Right cardiac atrium (tissue), 5 donors: ENCODE data around the gene NAXE. TPM values are rescaled to one million over a fixed set of nuclear protein-coding genes. Genes with fewer than 3 reads are reported as not detected.

ENCODE experiments used
- ATAC-seq, 2 donors: fragments of 200-7000 bp; cut with Tn5 transposase; one replicate each; pipeline versions ENCODE4 v1.8.0 to v1.9.1; 2020; ENCODE audit warnings: moderate library complexity in 2 of 2, mild to moderate bottlenecking in 1 of 2
- DNase-seq, 3 donors: peaks; one replicate each; pipeline ENCODE4 v3.0.0-alpha.2; 2020
- H3K27ac ChIP-seq: one replicate; pipeline ENCODE4 v1.5.1; 2013; ENCODE audit warnings: mild to moderate bottlenecking, low read length, control low read depth, moderate library complexity
- H3K27me3 ChIP-seq: one replicate; pipeline ENCODE4 v1.6.1; 2013; ENCODE audit not compliant: control insufficient read depth, insufficient read depth
- H3K4me1 ChIP-seq: one replicate; pipeline ENCODE4 v1.6.1; 2013; ENCODE audit warnings: low read length; ENCODE audit not compliant: control insufficient read depth, insufficient read depth
- H3K4me3 ChIP-seq: one replicate; pipeline ENCODE4 v1.5.1; 2013; ENCODE audit warnings: low read length, control low read depth
- H3K9me3 ChIP-seq: one replicate; pipeline ENCODE4 v1.6.1; 2013; ENCODE audit warnings: low read length; ENCODE audit not compliant: control insufficient read depth
- WGBS: extraction: QIAGEN DNeasy Blood & Tissue Kit; methylation state at CpG from one replicate; pipeline ENCODE4 v1.1.7; 2013; 5-methylcytosine and 5-hydroxymethylcytosine counted together
- intact Hi-C, 4 donors: fragments of 100-400 bp; cut with DNase I; formaldehyde crosslinking; loops; one replicate each; pipeline versions ENCODE4 v1.11.0 to v1.14.0; 2022 to 2023
- long read RNA-seq, 4 donors: library from polyadenylated mRNA; unstranded; transcript quantifications; one replicate each; pipeline ENCODE4 v2.0.0, GENCODE V29; 2020 to 2021
- polyA plus RNA-seq: library from polyadenylated mRNA; stranded (reverse); fragments of 200-250 nt; gene quantifications from one replicate; pipeline ENCODE4 v1.2.3, GENCODE V29; 2013
- total RNA-seq, 4 donors: library from RNA; stranded (reverse); fragmentation: NEBNext Ultra II Directional; extraction: Animal tissue kit (Norgen Biotek cat#: 25700); gene quantifications; one replicate each; pipeline ENCODE4 v1.2.1, GENCODE V29; 2021
- donor health status: healthy with polysubstance abuse.
- donor health status: DM: no; HTN: yes; CAD: no.
- donor health status: DM: no; HTN: no; CAD: no.
- donor health status: DM: no; HTN: yes; CAD: no; lungs with severe emphysema.
- donor health status: DM: yes; HTN: yes; CAD: no.

Gene NAXE
- total RNA-seq (100 to 1,000 TPM in 1 of 4 donors, 10 to 100 TPM in 3; 95.0 to 111 (median 98.9) TPM), polyA plus RNA-seq (131 TPM)
- long read RNA-seq, donor 1, transcript NAXE-203 (6 exons, 1,125 nt) = major isoform, 179 of 216 reads
- long read RNA-seq, donor 1, transcript NAXE-201 (5 exons, 1,012 nt) = minor isoform, 6 of 216 reads
- long read RNA-seq, donor 1, partial matches to known transcripts = 11 of 216 reads
- long read RNA-seq, donor 1, other reads (novel, unspliced or antisense) = 18 of 216 reads
- long read RNA-seq, donor 2, transcript NAXE-203 (6 exons, 1,125 nt) = major isoform, 83 of 99 reads
- long read RNA-seq, donor 2, partial matches to known transcripts = 5 of 99 reads
- long read RNA-seq, donor 2, other reads (novel, unspliced or antisense) = 4 of 99 reads
- long read RNA-seq, donor 3, transcript NAXE-201 (5 exons, 1,012 nt) = minor isoform, 7 of 131 reads
- long read RNA-seq, donor 3, transcript NAXE-203 (6 exons, 1,125 nt) = major isoform, 92 of 131 reads
- long read RNA-seq, donor 3, partial matches to known transcripts = 2 of 131 reads
- long read RNA-seq, donor 3, other reads (novel, unspliced or antisense) = 27 of 131 reads
- long read RNA-seq, donor 4, transcript NAXE-201 (5 exons, 1,012 nt) = minor isoform, 7 of 103 reads
- long read RNA-seq, donor 4, transcript NAXE-203 (6 exons, 1,125 nt) = major isoform, 82 of 103 reads
- long read RNA-seq, donor 4, partial matches to known transcripts = 1 of 103 reads
- long read RNA-seq, donor 4, other reads (novel, unspliced or antisense) = 12 of 103 reads

DNA sequence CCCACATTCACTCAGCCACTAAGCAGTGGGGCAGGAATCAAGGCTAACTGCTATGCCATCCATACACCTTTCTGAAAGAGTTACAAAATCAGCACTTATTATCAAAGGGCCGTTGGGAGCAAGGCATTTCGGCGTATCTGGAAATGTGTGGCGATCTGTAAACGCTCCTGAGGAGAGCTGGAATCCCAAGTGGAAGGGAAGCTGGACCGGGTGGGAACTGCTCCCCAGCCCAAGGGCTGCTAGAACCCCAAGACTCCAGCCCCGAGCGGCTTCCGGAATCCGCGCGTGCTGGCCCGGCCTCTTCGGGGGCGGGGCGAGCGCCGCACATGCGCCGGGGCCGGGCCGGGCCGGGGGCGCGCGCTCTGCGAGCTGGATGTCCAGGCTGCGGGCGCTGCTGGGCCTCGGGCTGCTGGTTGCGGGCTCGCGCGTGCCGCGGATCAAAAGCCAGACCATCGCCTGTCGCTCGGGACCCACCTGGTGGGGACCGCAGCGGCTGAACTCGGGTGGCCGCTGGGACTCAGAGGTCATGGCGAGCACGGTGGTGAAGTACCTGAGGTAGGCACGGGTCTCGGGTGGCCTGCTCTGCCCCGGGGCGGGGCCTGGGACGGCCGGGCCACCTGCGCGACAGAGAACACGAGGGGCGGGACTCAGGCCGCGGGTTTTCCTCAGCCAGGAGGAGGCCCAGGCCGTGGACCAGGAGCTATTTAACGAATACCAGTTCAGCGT lies at the start of gene NAXE:
Gene NAXE, plus strand, starts transcription at position 345 of the 726 bp plus-strand sequence. Its CDS starts 29 bp downstream, at position 374.
- ATAC-seq (peak; percentile 95 to 96), DNase-seq (peak; percentile 75 to 90 (median 90))
- WGBS = under 1% methylated on average over 60 of the region's 60 CpGs
- H3K27me3 ChIP-seq = no peaks in the 10 kb centered on the region
- intact Hi-C loops = loop anchor here in 3 of 4 donors (5.0 to 10.0 kb wide), 3 partner anchors 107 to 134 kb away; no protein-coding TSS in a partner anchor
- peak within 1 kb of the TSS; percentile 74 for H3K4me3 ChIP-seq
- H3K27ac ChIP-seq = peak within 1 kb of the TSS; percentile 85
- H3K9me3 ChIP-seq = no peaks in the 10 kb centered on the region
- H3K4me1 ChIP-seq = peaks cover 2% of the 10 kb centered on the region

DNA sequence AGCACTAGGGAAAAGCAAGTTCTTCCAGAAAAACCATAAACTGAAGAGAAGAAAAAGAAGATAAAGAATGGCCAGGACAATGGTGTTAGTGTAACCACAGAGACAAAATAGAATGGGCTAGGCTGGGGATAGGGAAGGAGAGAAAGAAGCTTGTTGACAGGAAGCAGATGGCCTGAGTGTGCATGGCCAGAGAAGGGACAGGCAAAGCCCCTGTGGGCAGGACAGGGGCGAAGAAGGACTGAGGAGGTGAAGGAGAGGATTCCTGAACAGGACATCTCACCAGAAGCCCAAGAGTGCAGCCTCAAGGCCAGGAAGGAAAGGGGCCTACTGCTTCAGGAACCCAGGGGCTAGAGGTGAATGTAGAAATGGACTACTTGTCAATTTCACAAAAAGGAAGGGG lies 48.5 kb upstream of the NAXE start:
- Histone ChIP-seq H3K9me3 (no peaks in the 10 kb centered on the region), H3K27ac (no peak overlapping the region), H3K27me3 (no peaks in the 10 kb centered on the region), H3K4me1 (no peaks in the 10 kb centered on the region), H3K4me3 (no peak overlapping the region)
- intact Hi-C loops = no loop called here
- WGBS = 75% methylated on average over 1 of the region's 1 CpG
- DNase-seq (no peak), ATAC-seq (no peak)

DNA sequence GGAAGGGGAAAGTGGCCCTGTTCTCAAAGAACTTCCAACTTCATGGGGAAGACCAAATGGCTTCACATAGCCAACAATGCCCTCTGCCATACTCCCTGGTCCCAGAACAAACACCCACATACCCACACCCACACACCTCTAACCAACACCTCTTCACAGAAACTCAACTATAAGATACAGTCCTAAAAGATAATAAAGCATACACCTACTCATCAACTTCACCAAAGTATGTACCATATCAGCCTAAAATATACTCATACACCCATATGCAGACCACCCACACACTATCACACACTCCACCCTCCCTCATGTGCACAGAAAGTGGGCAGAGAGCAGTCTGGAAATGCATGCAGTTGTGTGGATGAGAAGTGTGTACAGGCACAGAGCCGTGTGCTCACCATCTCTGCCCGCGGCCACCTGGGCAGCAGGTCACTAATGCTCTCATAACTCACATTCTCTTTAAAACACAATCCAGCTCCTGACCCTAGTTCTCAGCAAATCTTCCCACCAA lies 46.9 kb upstream of the NAXE start:
- no peaks in the 10 kb centered on the region for H3K27me3 ChIP-seq
- DNase-seq = no peak
- no peak overlapping the region for H3K27ac ChIP-seq
- no peaks in the 10 kb centered on the region for H3K9me3 ChIP-seq
- 96% methylated on average over 3 of the region's 3 CpGs for WGBS
- ATAC-seq = no peak
- H3K4me1 ChIP-seq = no peaks in the 10 kb centered on the region
- intact Hi-C loops = no loop called here
- no peak overlapping the region for H3K4me3 ChIP-seq

DNA sequence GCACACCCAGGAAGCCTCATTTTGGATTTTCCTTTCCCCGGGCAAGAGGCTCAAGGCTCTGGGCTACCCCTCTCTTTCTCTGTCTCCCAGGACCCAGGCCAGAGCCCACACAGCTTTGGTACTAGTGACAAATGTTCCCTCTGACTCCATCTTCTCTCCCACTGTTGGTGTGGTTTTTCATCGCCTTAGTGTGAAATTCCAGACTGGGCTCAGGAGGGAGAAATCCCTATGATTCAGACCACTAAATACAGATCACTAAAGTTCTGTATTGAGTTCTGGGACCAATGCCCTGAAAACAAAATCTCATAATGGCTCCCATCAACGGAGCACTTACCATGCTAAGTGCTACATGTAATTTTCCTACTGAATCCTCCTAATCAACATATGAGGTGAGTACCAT lies 45.3 kb upstream of the NAXE start:
- ATAC-seq = no peak
- Histone ChIP-seq H3K9me3 (no peaks in the 10 kb centered on the region), H3K4me3 (no peak overlapping the region), H3K27me3 (no peaks in the 10 kb centered on the region), H3K4me1 (no peaks in the 10 kb centered on the region), H3K27ac (no peak overlapping the region)
- no peak for DNase-seq
- 94% methylated on average over 3 of the region's 3 CpGs for WGBS
- intact Hi-C loops = no loop called here

DNA sequence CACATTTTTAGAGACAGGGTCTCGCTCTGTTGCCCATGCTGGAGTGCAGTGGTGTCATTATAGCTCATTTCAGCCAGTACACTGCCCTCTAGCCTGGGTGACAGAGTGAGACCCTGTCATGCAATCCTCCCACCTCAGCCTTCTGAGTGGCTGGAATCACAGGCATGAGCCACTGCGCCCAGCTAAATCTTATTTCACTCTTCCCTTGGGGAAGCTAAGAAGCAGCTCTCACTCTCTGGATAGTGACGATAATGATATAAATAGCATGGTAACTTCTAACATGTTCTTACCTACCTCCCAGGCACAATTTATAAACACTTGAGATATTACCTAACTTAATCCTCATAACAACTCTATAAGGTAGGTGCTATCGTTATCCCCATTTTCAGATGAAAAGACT lies 44.1 kb upstream of the NAXE start:
- 91% methylated on average over 4 of the region's 4 CpGs for WGBS
- intact Hi-C loops = no loop called here
- ATAC-seq (no peak), DNase-seq (no peak)
- Histone ChIP-seq H3K4me3 (no peak overlapping the region), H3K4me1 (no peaks in the 10 kb centered on the region), H3K27me3 (no peaks in the 10 kb centered on the region), H3K9me3 (no peaks in the 10 kb centered on the region), H3K27ac (no peak overlapping the region)

DNA sequence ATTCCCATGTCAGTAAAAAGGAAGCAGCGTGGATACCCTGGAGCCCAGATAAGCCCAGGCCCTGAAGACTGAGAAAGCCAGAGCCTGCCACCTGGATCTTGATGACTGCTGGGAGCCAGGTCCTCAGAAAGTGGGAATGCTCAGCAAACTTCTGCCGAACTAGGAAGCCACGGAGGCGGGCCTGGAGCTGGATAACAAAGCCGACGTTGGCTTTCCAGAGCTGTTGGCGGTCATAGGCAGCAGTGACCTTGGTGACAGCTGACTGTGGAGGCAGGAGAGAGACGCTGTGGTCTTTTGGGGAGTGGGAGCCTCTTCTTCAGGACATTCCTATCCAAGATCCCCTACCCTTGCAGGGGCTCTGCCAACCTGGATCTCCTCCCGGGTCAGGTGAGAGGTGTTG lies 43.6 kb upstream of the NAXE start:
- no peaks in the 10 kb centered on the region for H3K9me3 ChIP-seq
- intact Hi-C loops = no loop called here
- H3K27me3 ChIP-seq = no peaks in the 10 kb centered on the region
- no peak overlapping the region for H3K27ac ChIP-seq
- H3K4me3 ChIP-seq = no peak overlapping the region
- DNase-seq (no peak), ATAC-seq (no peak)
- no peaks in the 10 kb centered on the region for H3K4me1 ChIP-seq
- WGBS = 82% methylated on average over 9 of the region's 9 CpGs

DNA sequence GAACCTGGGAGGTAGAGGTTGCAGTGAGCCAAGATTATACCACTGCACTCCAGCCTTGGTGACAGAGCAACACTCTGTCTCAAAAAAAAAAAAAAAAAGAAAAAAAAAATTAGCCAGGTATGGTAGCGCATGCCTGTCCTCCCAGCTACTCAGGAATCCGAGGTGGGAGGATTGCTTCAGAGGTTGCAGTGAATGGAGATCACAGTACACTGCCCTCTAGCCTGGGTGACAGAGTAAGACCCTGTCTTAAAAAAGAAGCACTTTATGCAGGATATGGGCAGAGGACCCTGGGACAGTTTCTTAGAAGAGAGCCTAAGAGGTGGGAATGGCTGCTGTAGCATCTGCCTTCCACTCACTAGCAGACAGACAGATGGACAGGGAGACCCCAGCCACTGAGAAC lies 42.2 kb upstream of the NAXE start:
- Histone ChIP-seq H3K9me3 (no peaks in the 10 kb centered on the region), H3K27me3 (no peaks in the 10 kb centered on the region), H3K27ac (no peak overlapping the region), H3K4me1 (no peaks in the 10 kb centered on the region), H3K4me3 (no peak overlapping the region)
- DNase-seq (no peak), ATAC-seq (no peak)
- WGBS = 72% methylated on average over 2 of the region's 2 CpGs
- intact Hi-C loops = no loop called here

DNA sequence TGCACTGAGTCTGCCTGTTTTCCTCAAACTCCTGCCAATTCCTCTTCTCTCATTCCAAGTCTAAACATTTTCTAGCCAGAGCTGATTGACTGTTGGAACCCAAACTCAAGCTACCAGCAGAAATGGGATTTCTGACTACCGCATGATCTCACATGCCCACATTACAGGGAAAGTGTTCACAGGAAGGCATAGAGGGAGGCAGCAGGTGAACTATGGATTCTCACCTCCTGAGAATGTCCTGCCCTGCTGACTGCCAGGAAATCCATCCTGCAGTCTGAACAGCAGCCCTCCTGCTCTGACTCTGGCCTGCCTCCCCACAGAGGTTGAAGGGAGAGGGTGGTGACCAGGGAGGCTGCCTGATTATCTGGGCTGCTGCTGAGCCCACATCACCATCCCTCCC lies 41.7 kb upstream of the NAXE start:
- WGBS = 69% methylated on average over 1 of the region's 1 CpG
- no peaks in the 10 kb centered on the region for H3K9me3 ChIP-seq
- no peak overlapping the region for H3K27ac ChIP-seq
- no peak overlapping the region for H3K4me3 ChIP-seq
- ATAC-seq (no peak), DNase-seq (no peak)
- no peaks in the 10 kb centered on the region for H3K4me1 ChIP-seq
- H3K27me3 ChIP-seq = no peaks in the 10 kb centered on the region
- intact Hi-C loops = no loop called here

DNA sequence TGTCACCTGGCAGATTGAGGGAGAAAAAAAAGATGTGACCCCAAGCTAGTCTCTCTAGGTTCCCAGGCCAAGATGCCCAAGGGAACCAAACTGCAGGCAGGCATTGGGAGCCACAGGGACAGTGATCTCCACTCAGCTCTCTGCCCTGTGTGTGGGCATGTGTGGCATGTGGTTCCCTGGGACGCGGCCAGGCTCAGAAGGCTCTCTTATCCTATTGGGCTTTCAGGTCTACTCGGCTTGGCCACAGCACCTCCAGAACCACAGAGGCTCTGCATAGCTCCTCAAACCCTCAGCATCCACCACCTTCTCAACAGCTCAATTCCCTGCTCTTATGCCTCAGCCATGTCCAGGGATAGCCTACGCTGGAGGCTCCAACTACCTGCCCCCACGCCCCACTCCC lies 41.2 kb upstream of the NAXE start:
- H3K27ac ChIP-seq = no peak overlapping the region
- DNase-seq (peak in 1 of 3 donors; percentile 66), ATAC-seq (peak; percentile 26 to 69)

DNA sequence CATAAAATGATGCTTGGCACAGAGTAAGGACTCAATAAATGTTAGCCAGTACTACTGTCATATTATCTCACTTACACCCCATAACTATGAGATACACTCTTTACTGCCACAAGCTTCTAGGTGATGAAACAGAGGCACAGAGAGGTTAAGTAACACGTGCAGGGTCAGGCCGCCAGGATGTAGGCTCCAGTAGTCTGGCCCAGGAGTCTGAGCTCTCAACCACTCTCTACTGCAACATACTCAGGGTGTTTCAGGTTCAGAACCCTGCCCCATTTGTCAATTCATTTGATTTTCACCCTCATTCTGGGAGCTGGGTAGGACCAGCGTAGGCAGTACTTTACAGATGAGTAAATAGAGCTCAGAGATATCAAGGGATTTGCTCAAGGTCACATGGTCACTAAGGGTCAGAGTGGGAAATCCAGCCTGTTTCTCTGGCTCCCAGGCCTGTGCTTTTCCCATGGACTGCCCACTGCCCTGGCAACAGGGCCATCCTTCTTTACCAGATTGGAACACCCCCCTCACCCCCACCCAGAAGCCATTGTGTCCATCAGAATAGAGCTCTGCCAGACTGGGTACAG lies 40.4 kb upstream of the NAXE start:
- intact Hi-C loops = no loop called here
- Histone ChIP-seq H3K27me3 (no peaks in the 10 kb centered on the region), H3K9me3 (no peaks in the 10 kb centered on the region), H3K27ac (no peak overlapping the region), H3K4me1 (no peaks in the 10 kb centered on the region), H3K4me3 (no peak overlapping the region)
- 83% methylated on average over 3 of the region's 3 CpGs for WGBS
- ATAC-seq = no peak
- DNase-seq = no peak

More for the DNA sequence above, 41.2 kb upstream of the NAXE start:
- no peaks in the 10 kb centered on the region for H3K27me3 ChIP-seq
- intact Hi-C loops = no loop called here
- no peaks in the 10 kb centered on the region for H3K4me1 ChIP-seq
- 79% methylated on average over 5 of the region's 5 CpGs for WGBS
- H3K9me3 ChIP-seq = no peaks in the 10 kb centered on the region
- no peak overlapping the region for H3K4me3 ChIP-seq
